ENCODE data around the gene KCNQ5.

The KCNQ5 gene

DNA sequence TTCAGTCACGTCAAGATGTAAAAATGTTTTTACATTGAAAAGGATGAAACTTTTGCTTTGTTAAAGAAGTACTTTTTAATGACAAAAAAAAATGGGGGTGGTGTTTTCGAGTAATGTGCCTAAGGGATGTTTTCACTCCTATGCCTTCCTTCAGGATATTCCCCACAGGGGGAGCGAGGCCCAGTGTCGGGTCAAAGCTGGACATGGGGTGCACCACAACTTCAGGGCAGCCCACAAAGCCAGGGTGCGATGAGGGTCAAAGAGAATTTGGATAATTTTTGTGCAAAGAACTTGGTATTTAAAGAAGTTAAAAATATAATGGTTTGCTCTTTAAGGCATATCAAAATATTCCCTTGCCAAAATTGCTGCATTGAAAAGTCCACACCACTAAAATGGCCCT is 247.8 kb downstream of the KCNQ5 start:
- DNase-seq (ENCODE audit: insufficient read length, low spot score), result no peak
- TF ChIP-seq, protein P1, sequence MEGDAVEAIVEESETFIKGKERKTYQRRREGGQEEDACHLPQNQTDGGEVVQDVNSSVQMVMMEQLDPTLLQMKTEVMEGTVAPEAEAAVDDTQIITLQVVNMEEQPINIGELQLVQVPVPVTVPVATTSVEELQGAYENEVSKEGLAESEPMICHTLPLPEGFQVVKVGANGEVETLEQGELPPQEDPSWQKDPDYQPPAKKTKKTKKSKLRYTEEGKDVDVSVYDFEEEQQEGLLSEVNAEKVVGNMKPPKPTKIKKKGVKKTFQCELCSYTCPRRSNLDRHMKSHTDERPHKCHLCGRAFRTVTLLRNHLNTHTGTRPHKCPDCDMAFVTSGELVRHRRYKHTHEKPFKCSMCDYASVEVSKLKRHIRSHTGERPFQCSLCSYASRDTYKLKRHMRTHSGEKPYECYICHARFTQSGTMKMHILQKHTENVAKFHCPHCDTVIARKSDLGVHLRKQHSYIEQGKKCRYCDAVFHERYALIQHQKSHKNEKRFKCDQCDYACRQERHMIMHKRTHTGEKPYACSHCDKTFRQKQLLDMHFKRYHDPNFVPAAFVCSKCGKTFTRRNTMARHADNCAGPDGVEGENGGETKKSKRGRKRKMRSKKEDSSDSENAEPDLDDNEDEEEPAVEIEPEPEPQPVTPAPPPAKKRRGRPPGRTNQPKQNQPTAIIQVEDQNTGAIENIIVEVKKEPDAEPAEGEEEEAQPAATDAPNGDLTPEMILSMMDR (IDR thresholded peaks at IDR 0.05; ENCODE audit: insufficient read depth, missing control alignments), result no peak
- no peak for FAIRE-seq

DNA sequence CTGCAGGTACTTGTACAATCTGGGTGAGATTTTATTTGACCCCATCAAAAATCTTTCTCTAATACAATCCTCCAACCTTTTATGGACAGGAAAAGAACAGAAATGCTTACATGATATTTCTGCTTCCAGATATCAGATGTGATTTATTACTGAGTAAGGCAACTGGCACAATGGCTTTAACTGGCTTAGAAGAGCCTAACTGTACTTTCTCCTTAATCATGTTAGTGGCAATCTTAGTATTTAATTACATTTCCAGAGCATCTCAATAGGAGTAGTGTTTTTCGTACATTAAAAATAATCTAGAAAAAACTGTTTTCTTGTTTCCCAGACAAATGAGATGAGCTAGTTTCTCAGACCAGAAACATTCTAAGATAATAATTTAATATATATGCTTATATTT is 251.6 kb downstream of the KCNQ5 start:
- TF ChIP-seq, protein P1 (IDR thresholded peaks at IDR 0.05; ENCODE audit: insufficient read depth, missing control alignments), result no peak
- no peak for DNase-seq (ENCODE audit: insufficient read length, low spot score)
- FAIRE-seq, result peak; percentile 91

- TF ChIP-seq, protein P1 (IDR thresholded peaks at IDR 0.05; ENCODE audit: insufficient read depth, missing control alignments), result no peak
- DNase-seq (ENCODE audit: insufficient read length, low spot score) (no peak), FAIRE-seq (no peak)
Measured at GRCh38 chr6:72876256-72876655, 254.4 kb downstream of the KCNQ5 start.

DNA sequence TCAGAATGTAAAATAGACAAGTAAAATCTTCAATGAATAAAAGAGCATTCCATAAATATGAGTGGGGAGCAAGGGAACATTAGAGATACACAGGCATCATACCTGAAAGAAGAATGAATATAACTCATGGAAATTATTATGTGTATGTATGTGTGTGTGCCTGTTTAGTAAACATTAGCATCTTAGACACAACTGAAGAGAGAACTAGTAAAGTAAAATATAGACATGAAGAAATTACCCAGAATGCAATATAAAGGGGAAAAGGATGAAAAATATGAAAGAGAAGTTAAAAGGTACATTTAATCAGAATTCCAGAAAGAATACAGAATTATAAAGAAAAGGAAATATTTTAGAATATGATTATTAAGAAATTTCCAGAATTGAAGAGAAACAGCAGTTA is 264.3 kb downstream of the KCNQ5 start:
- FAIRE-seq (no peak), DNase-seq (ENCODE audit: insufficient read length, low spot score) (no peak)
- TF ChIP-seq, protein P1 (IDR thresholded peaks at IDR 0.05; ENCODE audit: insufficient read depth, missing control alignments), result no peak

DNA sequence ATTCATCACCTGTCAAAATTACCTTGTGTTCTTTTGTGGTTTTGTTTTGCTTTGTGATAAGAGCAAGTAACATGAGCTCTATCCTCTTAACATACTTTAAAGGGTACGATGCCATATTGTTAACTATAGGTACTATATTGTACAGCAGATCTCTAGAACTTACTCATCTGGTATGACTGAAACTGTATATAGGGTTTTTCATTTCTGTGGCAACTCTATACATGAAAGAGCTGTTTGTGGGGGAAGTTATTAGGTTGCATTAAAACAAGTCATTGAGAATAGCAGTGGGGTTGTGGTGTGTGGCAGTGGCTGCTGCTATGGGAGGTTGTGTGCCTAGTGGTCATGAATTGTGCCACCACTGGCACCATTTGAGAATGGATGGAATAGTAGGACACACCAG is 268.4 kb downstream of the KCNQ5 start:
- FAIRE-seq (no peak), DNase-seq (ENCODE audit: insufficient read length, low spot score) (no peak)
- TF ChIP-seq, protein P1 (IDR thresholded peaks at IDR 0.05; ENCODE audit: insufficient read depth, missing control alignments), result no peak

- FAIRE-seq (no peak), DNase-seq (ENCODE audit: insufficient read length, low spot score) (no peak)
- TF ChIP-seq, protein P1 (IDR thresholded peaks at IDR 0.05; ENCODE audit: insufficient read depth, missing control alignments), result no peak
Measured at GRCh38 chr6:72890671-72891070, 268.8 kb downstream of the KCNQ5 start.

DNA sequence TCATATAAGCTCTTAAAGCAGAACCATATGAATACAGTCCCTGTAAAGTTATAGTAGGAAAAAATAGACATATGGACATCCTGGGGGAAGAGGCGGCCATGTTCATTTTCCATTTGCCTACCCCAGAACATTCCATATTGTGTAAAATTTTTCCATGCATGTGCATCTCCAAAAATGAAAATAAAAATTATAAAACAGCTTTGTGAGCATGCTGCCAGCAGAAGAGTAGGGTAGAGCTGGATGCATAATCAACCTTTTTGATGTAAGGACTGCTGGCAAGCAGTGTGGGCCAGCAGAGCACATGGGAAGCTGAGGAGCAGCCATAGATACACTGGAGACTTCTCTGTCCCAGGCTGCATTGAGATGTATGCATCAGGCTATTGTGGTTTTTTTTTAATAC is 271.0 kb downstream of the KCNQ5 start:
- no peak for FAIRE-seq
- DNase-seq (ENCODE audit: insufficient read length, low spot score), result no peak
- TF ChIP-seq, protein P1 (IDR thresholded peaks at IDR 0.05; ENCODE audit: insufficient read depth, missing control alignments), result no peak

Data from D721Med (cell line).